K562 (cell line): Measurements from ENCODE around the gene NDST1. TPM values are rescaled to one million over a fixed set of nuclear protein-coding genes. Genes with fewer than 3 reads are reported as not detected.
A peak's percentile ranks its signal among the peaks of the same experiment; 100 is the strongest.

Source experiments
- CC2D1A ChIP-seq: fragments of 450-650 bp; IDR thresholded peaks from 2 replicates; pipeline ENCODE4 v1.6.1; 2017; ENCODE audit warnings: mild to moderate bottlenecking
- TCF7 ChIP-seq: sonication (generic); IDR thresholded peaks from 2 replicates; pipeline ENCODE4 v1.6.1; 2016; ENCODE audit warnings: antibody characterized with exemption, borderline replicate concordance
- ZBTB40 ChIP-seq, 2 experiments: fragments of 450-650 bp in 1 of 2; sonication (generic) in 1 of 2; formaldehyde crosslinking in 1 of 2; IDR thresholded peaks; 2 replicates each; pipeline versions ENCODE4 v1.7.1 to v1.9.0; 2016 to 2022; ENCODE audit warnings: inconsistent platforms in 1 of 2, mild to moderate bottlenecking in 1 of 2, missing genetic modification reagents in 1 of 2
- ZNF311 ChIP-seq: fragments of 250-450 bp; sonication (Bioruptor Pico); IDR thresholded peaks from 2 replicates; pipeline ENCODE4 v1.4.0; 2020; ENCODE audit warnings: mild to moderate bottlenecking, moderate library complexity
- ZNF41 ChIP-seq: fragments of 250-450 bp; sonication (Bioruptor Pico); conservative IDR thresholded peaks from 2 replicates; pipeline ENCODE4 v1.4.0; 2020; ENCODE audit warnings: mild to moderate bottlenecking
- polyA plus RNA-seq, 8 experiments: library from polyadenylated mRNA; depleted of rRNA in 4 of 8; stranded (reverse) in 5 of 8; unstranded in 3 of 8; fragments of >200 nt; fragmentation: Nextera tagmentation in 2 of 8; fragmentation: Illumina TruSeq in 1 of 8; extraction: Ambion mirVana in 2 of 8; extraction: Trizol in 1 of 8; gene quantifications; 2 replicates each; pipeline versions ENCODE4 v1.2.1 to v1.2.3, GENCODE V29; 2011 to 2014; ENCODE audit warnings: inconsistent platforms in 1 of 8, missing spikeins in 1 of 8
- total RNA-seq, 7 experiments: library from RNA; depleted of rRNA in 6 of 7; stranded (reverse); fragments of >200 nt in 6 of 7; fragmentation: Illumina TruSeq in 2 of 7; extraction: Trizol in 2 of 7; gene quantifications; 2 replicates each; pipeline versions ENCODE4 v1.2.1 to v1.2.3, GENCODE V29; 2011 to 2021; ENCODE audit warnings: low replicate concordance in 1 of 7
- TF ChIP-seq, protein P1 (sequence below): sonication (generic); formaldehyde crosslinking; IDR thresholded peaks from 2 replicates; pipeline ENCODE4 v1.8.1; 2023; ENCODE audit warnings: mild to moderate bottlenecking, missing genetic modification reagents
- TF ChIP-seq, protein P2 (sequence below): fragments of 450-650 bp; IDR thresholded peaks from 2 replicates; pipeline ENCODE4 v1.6.1; 2016; ENCODE audit warnings: low read depth

The NDST1 gene
- total and polyA plus RNA-seq, 9 of the 15 experiments (the other 6 are each of a cell fraction or from before 2014, with no cell fraction given): 0.38 to 47.9 (median 9.9) TPM

DNA sequence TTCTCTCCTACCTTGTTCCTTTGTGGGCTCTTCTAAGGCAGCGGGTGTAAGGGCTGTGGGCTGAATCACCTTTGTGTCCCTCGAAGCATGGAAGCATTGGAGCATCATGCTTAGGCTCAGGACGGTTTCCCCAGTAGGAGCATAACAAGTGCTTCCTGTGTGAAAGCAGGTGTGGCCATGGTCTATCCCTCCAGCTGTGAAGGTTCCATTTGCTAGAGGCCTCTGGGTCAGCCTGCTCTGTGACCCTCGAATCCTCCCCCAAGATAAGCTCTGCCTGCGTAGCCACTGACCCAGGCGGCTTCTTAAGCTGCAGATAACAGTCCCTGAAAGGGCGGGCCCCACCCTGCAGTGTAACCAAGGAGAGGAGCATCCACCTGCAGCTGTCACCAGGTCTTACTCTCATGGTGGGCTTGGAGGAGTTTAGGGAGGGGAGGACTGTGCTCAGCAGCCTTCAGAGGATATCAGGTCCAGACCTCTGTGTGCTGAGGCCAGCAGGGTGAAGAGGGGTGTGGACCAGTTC, 8.4 kb upstream of the NDST1 start (continued):
- TF ChIP-seq, protein P1, sequence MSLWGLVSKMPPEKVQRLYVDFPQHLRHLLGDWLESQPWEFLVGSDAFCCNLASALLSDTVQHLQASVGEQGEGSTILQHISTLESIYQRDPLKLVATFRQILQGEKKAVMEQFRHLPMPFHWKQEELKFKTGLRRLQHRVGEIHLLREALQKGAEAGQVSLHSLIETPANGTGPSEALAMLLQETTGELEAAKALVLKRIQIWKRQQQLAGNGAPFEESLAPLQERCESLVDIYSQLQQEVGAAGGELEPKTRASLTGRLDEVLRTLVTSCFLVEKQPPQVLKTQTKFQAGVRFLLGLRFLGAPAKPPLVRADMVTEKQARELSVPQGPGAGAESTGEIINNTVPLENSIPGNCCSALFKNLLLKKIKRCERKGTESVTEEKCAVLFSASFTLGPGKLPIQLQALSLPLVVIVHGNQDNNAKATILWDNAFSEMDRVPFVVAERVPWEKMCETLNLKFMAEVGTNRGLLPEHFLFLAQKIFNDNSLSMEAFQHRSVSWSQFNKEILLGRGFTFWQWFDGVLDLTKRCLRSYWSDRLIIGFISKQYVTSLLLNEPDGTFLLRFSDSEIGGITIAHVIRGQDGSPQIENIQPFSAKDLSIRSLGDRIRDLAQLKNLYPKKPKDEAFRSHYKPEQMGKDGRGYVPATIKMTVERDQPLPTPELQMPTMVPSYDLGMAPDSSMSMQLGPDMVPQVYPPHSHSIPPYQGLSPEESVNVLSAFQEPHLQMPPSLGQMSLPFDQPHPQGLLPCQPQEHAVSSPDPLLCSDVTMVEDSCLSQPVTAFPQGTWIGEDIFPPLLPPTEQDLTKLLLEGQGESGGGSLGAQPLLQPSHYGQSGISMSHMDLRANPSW (CRISPR knock-in tag): no peak
- TF ChIP-seq CC2D1A (peak; percentile 60; the same call in 1 of the 2 replicates), TCF7 (no peak), ZNF41 (CRISPR knock-in tag) (no peak), ZBTB40 (IDR thresholded peaks at IDR 0.05) (0 out of 2 replicates have a peak, but pooled peaks have one; percentile 45), ZBTB40 (CRISPR knock-in tag; IDR thresholded peaks at IDR 0.05) (no peak), ZNF311 (CRISPR knock-in tag) (no peak)
- TF ChIP-seq, protein P2, sequence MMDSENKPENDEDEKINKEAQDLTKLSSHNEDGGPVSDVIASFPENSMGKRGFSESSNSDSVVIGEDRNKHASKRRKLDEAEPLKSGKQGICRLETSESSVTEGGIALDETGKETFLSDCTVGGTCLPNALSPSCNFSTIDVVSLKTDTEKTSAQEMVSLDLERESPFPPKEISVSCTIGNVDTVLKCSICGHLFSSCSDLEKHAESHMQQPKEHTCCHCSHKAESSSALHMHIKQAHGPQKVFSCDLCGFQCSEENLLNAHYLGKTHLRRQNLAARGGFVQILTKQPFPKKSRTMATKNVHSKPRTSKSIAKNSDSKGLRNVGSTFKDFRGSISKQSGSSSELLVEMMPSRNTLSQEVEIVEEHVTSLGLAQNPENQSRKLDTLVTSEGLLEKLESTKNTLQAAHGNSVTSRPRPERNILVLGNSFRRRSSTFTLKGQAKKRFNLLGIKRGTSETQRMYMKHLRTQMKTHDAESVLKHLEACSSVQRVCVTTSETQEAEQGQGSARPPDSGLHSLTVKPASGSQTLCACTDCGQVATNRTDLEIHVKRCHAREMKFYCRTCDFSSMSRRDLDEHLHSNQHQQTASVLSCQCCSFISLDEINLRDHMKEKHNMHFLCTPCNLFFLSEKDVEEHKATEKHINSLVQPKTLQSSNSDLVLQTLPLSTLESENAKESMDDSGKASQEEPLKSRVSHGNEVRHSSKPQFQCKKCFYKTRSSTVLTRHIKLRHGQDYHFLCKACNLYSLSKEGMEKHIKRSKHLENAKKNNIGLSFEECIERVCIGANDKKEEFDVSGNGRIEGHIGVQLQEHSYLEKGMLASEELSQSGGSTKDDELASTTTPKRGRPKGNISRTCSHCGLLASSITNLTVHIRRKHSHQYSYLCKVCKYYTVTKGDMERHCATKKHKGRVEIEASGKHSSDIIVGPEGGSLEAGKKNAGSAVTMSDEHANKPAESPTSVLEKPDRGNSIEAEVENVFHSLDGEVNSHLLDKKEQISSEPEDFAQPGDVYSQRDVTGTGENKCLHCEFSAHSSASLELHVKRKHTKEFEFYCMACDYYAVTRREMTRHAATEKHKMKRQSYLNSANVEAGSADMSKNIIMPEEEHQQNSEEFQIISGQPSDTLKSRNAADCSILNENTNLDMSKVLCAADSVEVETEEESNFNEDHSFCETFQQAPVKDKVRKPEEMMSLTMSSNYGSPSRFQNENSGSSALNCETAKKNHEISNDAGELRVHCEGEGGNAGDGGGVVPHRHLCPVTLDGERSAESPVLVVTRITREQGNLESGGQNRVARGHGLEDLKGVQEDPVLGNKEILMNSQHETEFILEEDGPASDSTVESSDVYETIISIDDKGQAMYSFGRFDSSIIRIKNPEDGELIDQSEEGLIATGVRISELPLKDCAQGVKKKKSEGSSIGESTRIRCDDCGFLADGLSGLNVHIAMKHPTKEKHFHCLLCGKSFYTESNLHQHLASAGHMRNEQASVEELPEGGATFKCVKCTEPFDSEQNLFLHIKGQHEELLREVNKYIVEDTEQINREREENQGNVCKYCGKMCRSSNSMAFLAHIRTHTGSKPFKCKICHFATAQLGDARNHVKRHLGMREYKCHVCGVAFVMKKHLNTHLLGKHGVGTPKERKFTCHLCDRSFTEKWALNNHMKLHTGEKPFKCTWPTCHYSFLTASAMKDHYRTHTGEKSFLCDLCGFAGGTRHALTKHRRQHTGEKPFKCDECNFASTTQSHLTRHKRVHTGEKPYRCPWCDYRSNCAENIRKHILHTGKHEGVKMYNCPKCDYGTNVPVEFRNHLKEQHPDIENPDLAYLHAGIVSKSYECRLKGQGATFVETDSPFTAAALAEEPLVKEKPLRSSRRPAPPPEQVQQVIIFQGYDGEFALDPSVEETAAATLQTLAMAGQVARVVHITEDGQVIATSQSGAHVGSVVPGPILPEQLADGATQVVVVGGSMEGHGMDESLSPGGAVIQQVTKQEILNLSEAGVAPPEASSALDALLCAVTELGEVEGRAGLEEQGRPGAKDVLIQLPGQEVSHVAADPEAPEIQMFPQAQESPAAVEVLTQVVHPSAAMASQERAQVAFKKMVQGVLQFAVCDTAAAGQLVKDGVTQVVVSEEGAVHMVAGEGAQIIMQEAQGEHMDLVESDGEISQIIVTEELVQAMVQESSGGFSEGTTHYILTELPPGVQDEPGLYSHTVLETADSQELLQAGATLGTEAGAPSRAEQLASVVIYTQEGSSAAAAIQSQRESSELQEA: no peak
